Measurements from ENCODE around the gene RNF8. TPM values are rescaled to one million over a fixed set of nuclear protein-coding genes. Genes with fewer than 3 reads are reported as not detected.

The RNF8 gene
- total RNA-seq, 2 experiments from 2014 or later = 20.6 to 23.8 TPM

DNA sequence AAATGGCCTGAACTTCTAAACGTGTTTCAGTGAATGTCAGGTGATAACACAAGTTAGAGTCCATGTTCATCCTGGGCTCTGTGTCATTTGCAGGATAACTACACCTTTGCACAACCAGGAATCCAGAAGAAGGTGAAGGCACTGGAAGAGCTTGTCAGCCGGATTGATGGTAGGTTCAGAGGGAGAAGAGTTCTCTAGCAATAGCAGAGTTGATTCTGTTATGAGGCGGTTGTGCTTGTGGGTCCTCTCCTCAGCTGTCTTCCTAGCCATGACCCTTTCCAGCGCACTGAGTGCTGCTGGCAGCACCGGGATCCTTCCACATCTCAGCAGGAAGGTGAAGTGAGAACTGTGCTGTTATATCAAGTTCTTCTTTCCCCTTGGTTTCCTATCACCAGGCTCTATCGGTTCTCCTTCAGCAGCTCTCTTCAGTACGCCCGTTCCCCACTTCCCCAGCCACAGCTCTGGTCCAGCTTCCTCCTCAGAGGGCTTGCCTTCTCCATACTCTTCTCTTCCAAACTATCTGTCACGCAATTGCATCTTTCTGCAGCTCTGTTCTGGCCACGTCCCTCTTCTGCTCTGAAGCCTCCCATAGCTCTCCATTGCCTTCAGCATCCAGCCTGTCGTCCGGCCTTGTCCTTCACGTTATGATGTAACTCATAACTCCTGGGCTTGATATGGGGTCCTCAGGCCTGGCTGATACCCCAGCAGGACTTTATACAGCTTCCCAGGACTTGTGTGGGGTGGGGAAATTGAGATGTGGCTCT is 39.9 kb upstream of the RNF8 start:
- ATAC-seq (no peak), DNase-seq (no peak)
- POLR2A ChIA-PET = no interaction called here
- intact Hi-C loops (cut with DNase I, micrococcal nuclease) = loop anchor here in 1 of 2 experiments (2.0 kb wide), 1 partner anchor 295 kb away; no protein-coding TSS in a partner anchor
- CTCF ChIA-PET = interaction anchor here (0.6 to 1.9 kb wide), 16 partner anchors 10 to 293 kb away, joined by 3 to 7 read pairs (median 3); partner anchors contain the start of gene TBC1D22B
- H3K27ac Mint-ChIP-seq = no peak overlapping the region
- H3K9me3 Mint-ChIP-seq (ENCODE audit: low read depth) = no peaks in the 10 kb centered on the region
- no peaks in the 10 kb centered on the region for H3K27me3 Mint-ChIP-seq
- peaks cover 4% of the 10 kb centered on the region for H3K4me1 Mint-ChIP-seq
- peaks cover 11% of the 10 kb centered on the region for H3K36me3 Mint-ChIP-seq (ENCODE audit: low read depth)
- no peak overlapping the region for H3K4me3 Mint-ChIP-seq

DNA sequence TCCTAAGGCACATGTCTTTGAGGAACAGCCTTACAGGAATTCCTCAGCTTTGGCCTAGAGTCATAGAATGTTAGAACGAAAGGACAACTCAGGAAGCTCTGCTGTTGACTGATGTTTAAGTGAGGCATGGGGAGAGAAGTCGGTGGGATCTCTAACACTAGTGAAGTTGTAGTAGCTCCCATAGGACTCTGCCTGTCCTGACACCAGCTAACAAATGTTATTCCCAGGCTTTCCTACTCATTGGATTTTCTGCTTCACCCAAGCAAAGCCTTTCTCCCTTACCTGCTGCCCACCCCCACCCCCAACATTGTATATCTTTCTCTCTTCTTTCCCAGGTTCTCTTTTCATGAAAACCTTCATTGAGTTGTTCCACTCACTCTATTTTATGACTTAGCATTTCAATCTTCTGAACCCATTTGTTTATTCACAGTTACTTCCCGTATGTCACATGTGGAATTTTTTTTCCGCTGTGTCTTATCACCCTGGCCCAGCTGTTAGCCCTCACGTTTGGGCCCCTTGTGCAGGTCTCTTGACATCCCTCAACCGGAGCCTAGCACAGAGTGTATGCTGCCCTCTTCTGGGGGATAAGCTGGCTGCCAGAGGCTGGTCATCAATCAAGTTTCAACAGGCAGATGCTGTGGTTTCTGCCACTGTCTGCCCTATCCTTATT is 39.2 kb upstream of the RNF8 start:
- H3K9me3 Mint-ChIP-seq (ENCODE audit: low read depth) = no peaks in the 10 kb centered on the region
- POLR2A ChIA-PET = no interaction called here
- H3K36me3 Mint-ChIP-seq (ENCODE audit: low read depth) = peaks cover 10% of the 10 kb centered on the region
- no peak overlapping the region for H3K27ac Mint-ChIP-seq
- CTCF ChIA-PET = interaction anchor here (0.6 to 1.9 kb wide), 15 partner anchors 9 to 344 kb away, joined by 3 to 7 read pairs (median 3); partner anchors contain the start of genes RNF8 and TBC1D22B
- DNase-seq (peak; percentile 70), ATAC-seq (peak; percentile 88)
- no peak overlapping the region for H3K4me3 Mint-ChIP-seq
- peaks cover 4% of the 10 kb centered on the region for H3K4me1 Mint-ChIP-seq
- H3K27me3 Mint-ChIP-seq = no peaks in the 10 kb centered on the region
- intact Hi-C loops (cut with DNase I, micrococcal nuclease) = loop anchor here (1.0 to 2.0 kb wide), 2 partner anchors 296 kb away; no protein-coding TSS in a partner anchor

DNA sequence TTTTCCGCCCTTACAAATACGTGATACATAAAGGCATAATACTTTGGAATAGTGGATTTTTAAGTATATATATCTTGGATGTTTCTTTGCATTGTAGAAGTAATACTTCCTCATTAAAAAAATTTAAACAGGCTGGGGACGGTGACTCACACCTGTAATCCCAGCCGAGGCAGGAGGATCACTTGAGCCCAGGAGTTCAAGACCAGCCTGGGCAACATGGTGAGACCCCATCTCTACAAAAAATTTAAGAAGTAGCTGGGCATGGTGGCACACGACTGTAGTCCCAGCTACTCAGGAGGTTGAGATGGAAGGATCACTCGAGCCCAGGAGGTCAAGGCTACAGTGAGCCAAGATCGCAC is 38.6 kb upstream of the RNF8 start:
- Mint-ChIP-seq H3K27ac (no peak overlapping the region), H3K4me1 (peaks cover 4% of the 10 kb centered on the region), H3K4me3 (no peak overlapping the region), H3K9me3 (ENCODE audit: low read depth) (no peaks in the 10 kb centered on the region), H3K27me3 (no peaks in the 10 kb centered on the region), H3K36me3 (ENCODE audit: low read depth) (peaks cover 12% of the 10 kb centered on the region)
- intact Hi-C loops (cut with DNase I, micrococcal nuclease) = loop anchor here (1.0 to 2.0 kb wide), 2 partner anchors 296 to 297 kb away; no protein-coding TSS in a partner anchor
- POLR2A ChIA-PET = no interaction called here
- CTCF ChIA-PET = interaction anchor here (0.6 to 1.9 kb wide), 8 partner anchors 9 to 344 kb away, joined by 3 to 7 read pairs (median 5); partner anchors contain the start of genes RNF8 and TBC1D22B
- no peak for DNase-seq
- ATAC-seq = no peak

DNA sequence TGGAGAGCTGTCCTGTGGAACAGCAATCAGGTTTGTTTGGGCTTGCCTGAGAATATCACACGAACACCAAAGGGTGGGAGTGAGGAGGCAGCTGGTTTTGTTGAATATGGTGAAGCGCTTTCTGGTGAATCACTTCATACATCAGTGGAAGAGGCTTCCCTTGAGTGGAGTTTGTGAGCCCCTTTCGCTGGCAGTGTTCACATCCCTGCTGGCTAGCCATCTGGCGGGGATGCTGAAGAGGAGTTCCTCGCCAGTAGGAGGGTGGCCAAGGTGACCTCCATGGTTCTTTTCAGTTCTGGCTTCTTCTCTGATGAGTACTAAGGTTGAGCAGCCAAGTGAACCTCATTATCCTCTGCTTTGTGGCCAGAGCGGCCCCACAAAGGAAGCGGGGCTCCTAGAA is 37.7 kb upstream of the RNF8 start:
- ChIA-PET POLR2A (no interaction called here), CTCF (interaction anchor here (1.2 kb wide), 1 partner anchor 14 kb away, joined by 3 read pairs; no protein-coding TSS in a partner anchor)
- Mint-ChIP-seq H3K27ac (no peak overlapping the region), H3K27me3 (no peaks in the 10 kb centered on the region), H3K4me3 (no peak overlapping the region), H3K36me3 (ENCODE audit: low read depth) (peaks cover 12% of the 10 kb centered on the region), H3K4me1 (peaks cover 4% of the 10 kb centered on the region), H3K9me3 (ENCODE audit: low read depth) (no peaks in the 10 kb centered on the region)
- ATAC-seq (no peak), DNase-seq (no peak)
- intact Hi-C loops (cut with DNase I, micrococcal nuclease) = no loop called here

DNA sequence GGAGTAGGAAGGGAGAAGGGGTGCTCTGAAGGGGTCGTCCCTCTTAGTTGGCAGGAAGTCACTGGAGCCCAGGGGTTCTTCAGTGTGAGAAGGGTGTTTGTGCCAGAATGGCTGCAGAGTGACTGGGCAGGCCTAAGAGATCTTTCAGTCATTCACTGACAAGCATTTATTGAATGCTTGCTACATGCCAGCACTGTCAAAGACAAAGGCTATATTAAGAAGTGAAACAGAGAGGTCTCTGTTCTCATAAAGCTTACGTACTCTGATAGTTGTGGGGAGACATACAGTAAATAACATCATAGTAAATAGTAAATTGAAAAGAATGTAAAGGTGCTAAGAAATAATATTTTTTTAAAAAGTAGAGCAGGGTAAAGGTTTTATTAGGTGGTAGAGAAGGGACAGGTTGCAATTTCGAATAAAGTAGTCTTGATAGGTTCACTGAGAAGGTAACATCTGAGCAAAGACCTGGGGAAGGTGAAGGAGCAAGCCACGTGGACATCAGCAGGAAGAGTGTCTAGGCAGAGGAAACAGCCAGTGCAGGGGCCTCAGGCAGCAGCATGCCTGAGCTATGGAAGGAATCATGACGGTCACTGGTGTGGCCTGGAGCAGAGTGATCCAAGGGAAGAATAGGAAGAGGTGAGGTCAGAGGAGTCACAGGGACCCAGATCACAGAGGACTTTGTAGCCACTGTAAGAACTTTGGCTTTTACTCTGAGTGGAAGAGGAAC is 36.3 kb upstream of the RNF8 start:
- Mint-ChIP-seq H3K4me3 (no peak overlapping the region), H3K9me3 (ENCODE audit: low read depth) (no peaks in the 10 kb centered on the region), H3K36me3 (ENCODE audit: low read depth) (peaks cover 12% of the 10 kb centered on the region), H3K4me1 (peaks cover 4% of the 10 kb centered on the region), H3K27ac (no peak overlapping the region), H3K27me3 (no peaks in the 10 kb centered on the region)
- no peak for ATAC-seq
- POLR2A ChIA-PET = interaction anchor here (0.7 kb wide), 1 partner anchor 263 kb away, joined by 3 read pairs; no protein-coding TSS in a partner anchor
- DNase-seq = no peak
- intact Hi-C loops (cut with DNase I, micrococcal nuclease) = no loop called here
- CTCF ChIA-PET = interaction anchor here (0.7 to 1.2 kb wide), 2 partner anchors 15 to 52 kb away, joined by 3 read pairs; no protein-coding TSS in a partner anchor

DNA sequence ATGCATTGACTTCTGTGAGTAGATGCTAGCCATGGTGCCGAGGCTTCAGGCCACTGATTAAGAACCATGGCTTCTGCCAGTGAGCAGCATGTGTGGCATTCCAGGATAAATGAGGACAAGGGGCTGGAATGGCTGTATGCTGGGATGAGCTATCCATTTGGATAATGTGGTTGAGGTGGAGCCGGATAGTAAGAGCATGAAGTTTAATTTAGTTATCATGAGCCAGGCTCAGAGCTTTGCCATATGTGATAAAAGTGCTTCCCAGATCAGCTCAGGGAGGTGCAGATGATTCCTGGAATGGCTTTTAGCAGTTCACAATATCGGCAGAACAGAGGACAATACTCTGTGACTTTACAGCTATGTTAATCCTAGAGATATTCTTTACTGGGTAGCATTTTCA is 34.6 kb upstream of the RNF8 start:
- Mint-ChIP-seq H3K4me1 (peaks cover 14% of the 10 kb centered on the region), H3K9me3 (ENCODE audit: low read depth) (no peaks in the 10 kb centered on the region), H3K27ac (no peak overlapping the region), H3K36me3 (ENCODE audit: low read depth) (peaks cover 7% of the 10 kb centered on the region), H3K4me3 (no peak overlapping the region), H3K27me3 (no peaks in the 10 kb centered on the region)
- DNase-seq (no peak), ATAC-seq (no peak)
- intact Hi-C loops (cut with DNase I, micrococcal nuclease) = no loop called here
- CTCF ChIA-PET = no interaction called here
- POLR2A ChIA-PET = no interaction called here

DNA sequence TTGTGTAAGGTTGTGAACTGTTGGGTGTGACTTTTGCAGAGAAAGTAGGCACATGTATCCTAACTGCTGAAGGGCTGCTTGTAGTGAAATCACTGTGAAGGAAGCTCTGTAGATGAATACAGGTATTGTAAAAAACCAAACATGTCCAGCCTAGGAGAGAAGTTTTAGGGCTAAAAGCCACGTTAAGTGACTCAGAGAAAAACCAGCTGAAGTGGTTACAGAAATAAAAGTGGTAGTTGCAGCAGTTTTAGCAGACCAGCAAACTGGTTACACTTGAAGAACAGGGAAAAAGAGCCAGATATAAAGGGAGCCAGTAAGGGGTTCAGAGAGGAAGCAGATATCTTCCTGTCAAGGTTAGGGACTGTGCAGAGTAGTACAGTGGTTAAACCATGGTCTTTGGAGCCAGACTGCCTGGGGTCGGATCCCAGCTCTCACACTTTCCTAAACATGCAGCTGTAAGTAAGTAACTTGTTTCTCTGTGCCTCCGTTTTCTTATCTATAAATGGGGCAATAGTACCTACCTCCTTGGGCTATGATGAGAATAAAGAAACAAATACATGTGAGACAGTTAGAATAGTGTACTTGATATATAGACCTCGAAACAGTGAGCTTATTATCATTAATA is 33.8 kb upstream of the RNF8 start:
- H3K4me3 Mint-ChIP-seq = no peak overlapping the region
- H3K36me3 Mint-ChIP-seq (ENCODE audit: low read depth) = peaks cover 5% of the 10 kb centered on the region
- no peaks in the 10 kb centered on the region for H3K9me3 Mint-ChIP-seq (ENCODE audit: low read depth)
- peaks cover 17% of the 10 kb centered on the region for H3K4me1 Mint-ChIP-seq
- no peaks in the 10 kb centered on the region for H3K27me3 Mint-ChIP-seq
- DNase-seq = no peak
- intact Hi-C loops (cut with DNase I, micrococcal nuclease) = no loop called here
- POLR2A ChIA-PET = no interaction called here
- peak overlapping the region; percentile 72 for H3K27ac Mint-ChIP-seq
- CTCF ChIA-PET = no interaction called here
- ATAC-seq = no peak

DNA sequence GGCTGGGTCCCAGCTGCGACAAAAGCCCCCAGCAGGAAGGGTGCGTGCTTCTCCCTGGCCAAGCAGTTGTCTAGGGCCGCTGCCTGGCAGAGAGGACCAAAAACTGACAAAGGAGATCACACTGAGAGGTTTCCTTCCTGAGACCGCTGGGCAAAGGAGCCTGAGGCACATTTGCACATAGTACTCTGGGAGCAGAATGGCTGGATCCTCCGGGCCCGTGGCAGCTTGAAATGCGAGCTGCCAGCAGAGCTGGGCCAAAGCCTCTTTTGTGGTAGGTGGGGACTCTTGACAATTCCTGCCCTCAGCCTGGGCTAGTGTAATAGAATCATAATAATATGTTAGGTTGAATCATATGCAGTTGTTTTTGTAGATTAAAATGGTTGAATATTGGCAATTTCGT is 33.1 kb upstream of the RNF8 start:
- Mint-ChIP-seq H3K9me3 (ENCODE audit: low read depth) (no peaks in the 10 kb centered on the region), H3K27me3 (no peaks in the 10 kb centered on the region), H3K4me3 (no peak overlapping the region), H3K4me1 (peaks cover 20% of the 10 kb centered on the region), H3K36me3 (ENCODE audit: low read depth) (peaks cover 5% of the 10 kb centered on the region), H3K27ac (no peak overlapping the region)
- intact Hi-C loops (cut with DNase I, micrococcal nuclease) = no loop called here
- DNase-seq (no peak), ATAC-seq (no peak)
- ChIA-PET CTCF (interaction anchor here (2.1 kb wide), 1 partner anchor 10 kb away, joined by 9 read pairs; no protein-coding TSS in a partner anchor), POLR2A (no interaction called here)

DNA sequence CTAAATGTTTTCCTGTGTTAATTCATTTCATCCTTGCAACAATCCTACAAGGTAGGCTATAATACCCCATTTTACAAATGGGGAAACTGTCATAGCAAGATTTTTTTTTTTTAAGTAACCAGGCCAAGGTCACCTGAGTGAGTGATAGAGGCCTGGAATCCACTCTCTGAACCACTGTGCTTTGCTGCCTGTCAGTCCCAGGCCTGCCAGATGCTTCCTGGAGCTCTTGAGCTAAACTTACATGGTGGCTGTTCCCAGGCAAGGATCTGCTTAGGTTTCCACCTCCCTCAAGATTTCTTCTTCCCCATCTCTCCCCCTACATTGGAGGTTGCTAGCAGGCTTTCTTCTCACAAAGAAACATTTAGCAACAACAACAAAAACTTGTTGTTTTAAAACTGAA is 32.7 kb upstream of the RNF8 start:
- Mint-ChIP-seq H3K4me1 (peaks cover 23% of the 10 kb centered on the region), H3K4me3 (no peak overlapping the region), H3K27me3 (no peaks in the 10 kb centered on the region), H3K27ac (no peak overlapping the region), H3K36me3 (ENCODE audit: low read depth) (peaks cover 7% of the 10 kb centered on the region), H3K9me3 (ENCODE audit: low read depth) (no peaks in the 10 kb centered on the region)
- intact Hi-C loops (cut with DNase I, micrococcal nuclease) = no loop called here
- ATAC-seq = no peak
- no peak for DNase-seq
- POLR2A ChIA-PET = no interaction called here
- CTCF ChIA-PET = interaction anchor here (0.7 to 2.1 kb wide), 2 partner anchors 11 to 74 kb away, joined by 3 to 9 read pairs; no protein-coding TSS in a partner anchor

DNA sequence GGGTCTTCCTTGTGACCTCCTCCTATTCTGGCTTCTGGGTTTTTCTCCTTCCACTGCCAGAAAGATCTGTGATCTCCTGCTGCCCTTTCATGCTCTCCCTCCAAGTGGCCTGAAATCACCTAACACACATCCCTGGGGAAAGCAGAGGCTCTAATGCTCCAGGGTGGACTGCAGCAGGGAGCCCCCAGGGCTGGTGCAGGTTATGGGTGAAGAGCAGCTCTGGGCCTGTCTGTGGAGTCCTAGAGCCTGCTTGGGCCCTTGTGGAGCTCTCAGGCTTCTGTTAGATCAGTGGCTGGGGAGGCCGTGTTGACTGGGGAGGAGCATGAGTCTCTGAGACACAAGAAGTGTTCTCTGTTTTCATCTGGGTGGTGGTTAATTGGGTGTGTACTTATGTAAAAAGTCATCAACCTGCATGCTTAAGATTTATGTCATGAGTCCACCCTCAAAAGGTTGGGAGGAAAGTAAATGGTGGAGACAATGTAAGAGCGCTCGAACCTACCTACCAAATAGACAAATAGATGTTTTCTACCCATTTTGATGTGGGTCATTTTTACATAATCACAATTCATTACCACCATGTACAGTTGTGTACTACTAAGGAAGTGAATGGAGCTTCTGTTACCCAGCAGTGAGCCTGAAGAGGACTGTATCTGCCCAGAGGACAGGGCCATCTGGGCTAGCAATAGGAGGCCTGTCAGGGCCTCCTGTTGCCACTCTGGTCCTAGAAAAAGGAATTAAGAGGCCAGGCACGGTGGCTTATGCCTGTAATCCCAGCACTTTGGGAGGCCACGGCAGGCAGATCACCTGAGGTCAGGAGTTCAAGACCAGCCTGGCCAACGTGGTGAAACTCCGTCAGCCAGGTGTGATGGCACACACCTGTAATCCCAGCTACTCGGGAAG is 32.0 kb upstream of the RNF8 start:
- H3K27ac Mint-ChIP-seq = no peak overlapping the region
- intact Hi-C loops (cut with DNase I, micrococcal nuclease) = no loop called here
- CTCF ChIA-PET = interaction anchor here (0.7 to 2.1 kb wide), 2 partner anchors 11 to 75 kb away, joined by 3 to 9 read pairs; no protein-coding TSS in a partner anchor

More for the DNA sequence above, 32.0 kb upstream of the RNF8 start:
- DNase-seq (no peak), ATAC-seq (no peak)
- Mint-ChIP-seq H3K36me3 (ENCODE audit: low read depth) (peaks cover 5% of the 10 kb centered on the region), H3K27me3 (no peaks in the 10 kb centered on the region), H3K4me1 (peaks cover 23% of the 10 kb centered on the region), H3K4me3 (no peak overlapping the region), H3K9me3 (ENCODE audit: low read depth) (no peaks in the 10 kb centered on the region)
- POLR2A ChIA-PET = no interaction called here

All from activated CD4-positive, alpha-beta T cell treated with anti-CD3 and anti-CD28 coated beads for 36 hours (primary cell).